HG03342 (cell line): ENCODE results near the gene BCAS3.

Experiments used
- ATAC-seq: cut with Tn5 transposase; IDR thresholded peaks from one replicate; pipeline ENCODE4 v1.9.1; 2021; ENCODE audit warnings: mild to moderate bottlenecking, moderate library complexity; ENCODE audit not compliant: unreplicated experiment

BCAS3 gene

GRCh38 chr17:61323909-61324868 is 646.5 kb downstream of the BCAS3 start:
- ATAC-seq: no peak

GRCh38 chr17:61324950-61325349 is 647.3 kb downstream of the BCAS3 start:
- ATAC-seq: no peak

GRCh38 chr17:61325382-61326073 is 647.9 kb downstream of the BCAS3 start:
- no peak for ATAC-seq

- ATAC-seq: no peak
Measured at GRCh38 chr17:61326330-61326729, 648.7 kb downstream of the BCAS3 start.

- no peak for ATAC-seq
Measured at GRCh38 chr17:61328351-61328750, 650.7 kb downstream of the BCAS3 start.

GRCh38 chr17:61330174-61331150 is 652.8 kb downstream of the BCAS3 start:
- ATAC-seq: no peak

- ATAC-seq: no peak
Measured at GRCh38 chr17:61331178-61331577, 653.5 kb downstream of the BCAS3 start.

- ATAC-seq: no peak
Measured at GRCh38 chr17:61331886-61332285, 654.2 kb downstream of the BCAS3 start.

- ATAC-seq: no peak
Measured at GRCh38 chr17:61333136-61333535, 655.5 kb downstream of the BCAS3 start.

- ATAC-seq: no peak
Measured at GRCh38 chr17:61334673-61335072, 657.0 kb downstream of the BCAS3 start.

- ATAC-seq: no peak
Measured at GRCh38 chr17:61335105-61335844, 657.6 kb downstream of the BCAS3 start.

GRCh38 chr17:61335845-61336655 is 658.4 kb downstream of the BCAS3 start:
- ATAC-seq: no peak

- ATAC-seq: no peak
Measured at GRCh38 chr17:61337290-61337689, 659.6 kb downstream of the BCAS3 start.

- ATAC-seq: no peak
Measured at GRCh38 chr17:61338000-61338798, 660.5 kb downstream of the BCAS3 start.

- ATAC-seq: no peak
Measured at GRCh38 chr17:61338874-61339478, 661.3 kb downstream of the BCAS3 start.

- ATAC-seq: no peak
Measured at GRCh38 chr17:61340431-61341209, 663.0 kb downstream of the BCAS3 start.

GRCh38 chr17:61343576-61343975 is 665.9 kb downstream of the BCAS3 start:
- ATAC-seq: no peak
